Epithelial cell of prostate (primary cell): ENCODE measurements around the gene APELA.
"Not testable (repeated sequence)": the region's sequence is repeated elsewhere in the genome, so short reads cannot be mapped to it uniquely, and the experiment has no call there.

ENCODE experiments used
- DNase-seq: peaks from one replicate; pipeline ENCODE4 v3.0.0-alpha.2; 2011; ENCODE audit warnings: low read depth, low spot score
- H3K27ac ChIP-seq: fragments of 450-650 bp; 2 replicates; pipeline ENCODE4 v1.5.1; 2017; ENCODE audit warnings: mild to moderate bottlenecking

APELA gene, protein sequence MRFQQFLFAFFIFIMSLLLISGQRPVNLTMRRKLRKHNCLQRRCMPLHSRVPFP

GRCh38 chr4:164876700-164877324, at the start of gene APELA:
Gene APELA (plus strand): TSS chr4:164877178. CDS start chr4:164877332, 154 bp downstream.
- no peak within 1 kb of the TSS for H3K27ac ChIP-seq
- DNase-seq: no peak

DNA sequence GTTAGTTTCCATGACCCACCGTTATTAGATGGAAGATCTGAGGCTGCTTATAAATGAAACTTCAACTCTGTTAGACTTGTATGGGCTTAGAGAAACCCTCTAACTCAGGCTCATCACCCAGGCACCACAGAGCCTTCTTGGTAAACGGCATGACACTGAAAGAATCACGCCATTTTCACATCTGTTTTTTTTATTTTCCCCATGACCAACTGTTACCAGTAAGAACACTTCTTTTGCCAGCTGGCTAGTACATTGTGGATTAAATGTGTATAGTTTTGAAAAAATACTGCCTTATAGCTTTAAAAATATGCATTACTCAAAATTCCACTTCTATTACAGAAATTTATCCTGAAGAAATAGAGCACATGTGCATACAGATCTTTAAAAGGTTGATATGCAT, 48.0 kb upstream of the APELA start:
- H3K27ac ChIP-seq: no peak overlapping the region
- DNase-seq: no peak

GRCh38 chr4:164846566-164846965, 30.4 kb upstream of the APELA start:
- H3K27ac ChIP-seq: no peak overlapping the region
- DNase-seq: no peak

GRCh38 chr4:164847016-164847415, 30.0 kb upstream of the APELA start:
- DNase-seq: no peak
- no peak overlapping the region for H3K27ac ChIP-seq

GRCh38 chr4:164847967-164848649, 28.9 kb upstream of the APELA start:
- H3K27ac ChIP-seq: no peak overlapping the region
- no peak for DNase-seq

- no peak for DNase-seq
Observed at GRCh38 chr4:164856396-164856795, 20.6 kb upstream of the APELA start.

DNA sequence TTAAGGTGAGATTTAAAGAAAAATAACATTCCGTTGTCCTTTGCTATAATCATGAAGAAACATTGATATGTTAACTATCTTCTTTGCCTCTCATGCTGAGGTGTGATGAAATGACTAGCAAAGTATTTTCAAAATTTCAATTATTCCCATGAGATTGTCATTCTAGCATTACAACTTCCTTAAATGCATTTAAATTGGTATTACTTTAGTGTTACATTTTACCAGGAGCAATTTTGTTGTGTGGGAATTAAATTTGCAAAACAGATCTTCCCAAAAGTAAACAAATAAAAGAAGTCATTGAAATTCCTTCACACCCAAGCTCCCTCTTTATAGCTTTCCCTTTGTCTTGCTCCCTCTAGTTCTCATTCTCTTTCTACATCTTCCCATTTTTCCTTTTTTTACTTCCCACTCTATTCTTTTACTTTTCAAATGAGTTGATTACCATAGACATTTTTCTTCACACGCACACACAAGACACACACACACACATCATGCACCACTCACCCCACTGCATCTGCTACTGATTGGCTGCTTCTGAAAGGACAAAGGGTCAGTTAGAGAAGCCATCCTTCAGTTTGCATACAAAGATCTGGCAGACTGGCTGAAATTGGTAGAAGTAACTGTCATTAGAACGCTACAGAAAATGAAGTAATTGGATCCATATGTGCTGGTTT, 10.0 kb upstream of the APELA start:
- no peak for DNase-seq
- no peak overlapping the region for H3K27ac ChIP-seq

More at GRCh38 chr4:164856396-164856795, 20.6 kb upstream of the APELA start:
- H3K27ac ChIP-seq: no peak overlapping the region

DNA sequence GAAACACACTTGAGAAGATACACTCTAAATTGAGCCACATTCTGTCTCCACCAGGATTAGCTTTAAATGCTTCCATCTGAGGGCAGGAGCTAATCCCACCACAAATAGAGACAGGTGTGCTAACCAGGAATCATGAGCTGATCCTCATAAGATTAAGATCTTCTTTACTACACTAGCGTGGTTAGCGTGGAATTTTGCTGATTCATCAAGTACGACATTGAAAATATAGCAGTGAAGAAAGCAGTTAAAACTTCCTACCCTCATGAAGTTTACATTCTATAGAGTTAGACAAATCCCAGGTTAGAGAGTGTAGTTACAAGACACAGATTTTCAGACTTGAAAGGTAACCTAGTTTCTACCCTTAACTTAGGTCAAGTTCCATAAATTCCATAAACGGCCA, 5.3 kb upstream of the APELA start:
- H3K27ac ChIP-seq: no peak overlapping the region
- no peak for DNase-seq

DNA sequence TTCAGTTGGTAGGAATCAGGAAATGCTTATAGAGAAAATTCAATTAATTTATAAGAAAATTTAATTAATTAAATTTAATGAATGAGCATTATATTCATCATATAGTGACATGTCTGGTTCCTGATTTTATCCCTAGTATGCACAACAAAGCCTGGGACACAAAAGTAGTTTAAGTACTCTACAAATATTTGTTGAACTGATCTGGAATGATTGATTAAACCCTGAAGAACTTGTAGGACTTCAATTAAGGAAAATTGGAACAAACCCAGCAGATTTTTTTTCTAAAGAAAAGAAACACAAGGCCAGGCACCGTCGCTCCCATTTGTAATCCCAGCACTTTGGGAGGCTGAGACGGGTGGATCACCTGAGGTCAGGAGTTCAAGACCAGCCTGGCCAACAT, 4.5 kb upstream of the APELA start:
- no peak for DNase-seq
- no peak overlapping the region for H3K27ac ChIP-seq

DNA sequence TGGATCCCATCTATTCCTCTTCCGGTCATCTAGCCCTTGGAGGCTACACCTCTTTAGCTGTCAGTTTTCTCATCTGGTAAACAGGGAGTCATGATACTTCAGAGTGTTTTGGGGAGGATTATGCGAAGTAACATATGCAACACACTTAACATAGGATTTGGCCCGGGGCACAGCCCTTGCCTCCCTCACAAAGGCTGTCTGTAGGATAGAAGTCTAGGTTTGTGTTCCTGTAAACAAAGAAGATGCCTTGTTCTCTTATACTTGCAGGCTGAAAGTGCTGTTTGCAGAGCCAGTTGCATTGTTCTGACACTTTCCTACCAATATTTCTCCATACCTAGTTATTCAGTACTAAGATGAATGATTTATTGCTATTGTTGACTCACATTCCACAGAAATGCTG, 2.2 kb upstream of the APELA start:
- no peak overlapping the region for H3K27ac ChIP-seq

DNA sequence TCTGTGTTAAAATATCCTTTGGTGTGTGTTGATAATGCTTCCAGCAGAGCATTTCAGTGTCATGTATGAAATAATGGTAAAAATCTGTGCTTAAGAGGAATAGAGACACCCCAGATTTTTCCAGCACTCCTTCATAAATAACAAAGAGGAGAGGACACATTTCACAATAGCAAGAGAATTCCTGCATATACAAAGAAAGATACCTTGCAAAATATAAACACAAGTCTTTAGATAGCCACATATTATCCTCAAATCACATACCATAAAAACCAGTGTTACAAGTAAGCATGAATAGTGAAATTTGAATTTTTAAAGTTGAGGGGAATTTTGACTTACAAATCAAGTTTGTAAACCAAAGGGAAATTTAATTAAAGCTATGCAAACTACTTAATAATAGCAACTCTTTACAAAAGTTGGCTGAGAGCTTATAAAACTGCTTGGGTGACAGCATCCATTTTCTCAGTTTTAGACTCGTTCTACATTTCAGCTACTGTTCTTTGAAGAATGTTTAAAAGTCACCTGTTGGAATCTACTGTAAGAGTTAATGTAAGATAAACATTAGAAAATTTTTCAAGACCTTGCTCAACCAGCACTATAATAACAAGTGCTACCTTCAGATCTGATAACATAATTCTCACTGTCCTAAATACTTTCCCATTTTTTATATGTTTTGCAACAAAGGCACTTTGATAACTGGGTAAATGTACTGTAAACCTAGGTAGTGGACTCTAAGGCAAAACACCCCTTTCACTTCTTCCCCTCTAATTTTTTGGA, 3.7 kb downstream of the APELA start:
- no peak overlapping the region for H3K27ac ChIP-seq
- no peak for DNase-seq

More for the DNA sequence above, 2.2 kb upstream of the APELA start:
- DNase-seq: peak; percentile 12

- H3K27ac ChIP-seq: no peak overlapping the region
- DNase-seq: no peak
Observed at GRCh38 chr4:164888096-164888715, 11.2 kb downstream of the APELA start.

DNA sequence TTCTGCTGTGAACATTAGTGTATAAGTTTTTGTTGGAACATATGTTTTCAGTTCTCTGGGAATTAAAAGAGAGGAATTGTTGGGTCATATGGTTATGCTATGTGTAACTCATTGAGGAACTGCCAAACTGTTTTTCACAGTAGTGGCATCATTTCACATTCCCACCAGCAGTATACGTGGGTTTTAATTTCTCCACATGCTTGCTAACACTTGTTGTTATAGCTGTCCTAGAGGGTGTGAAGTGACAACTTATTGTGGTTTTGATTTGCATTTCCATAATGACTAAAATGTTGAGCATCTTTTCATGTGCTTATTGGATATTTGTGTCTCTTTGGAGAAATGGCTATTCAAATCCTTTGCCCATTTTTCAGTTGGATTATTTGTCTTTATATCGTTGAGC, 13.7 kb downstream of the APELA start:
- no peak overlapping the region for H3K27ac ChIP-seq
- DNase-seq: no peak

- H3K27ac ChIP-seq: no peak overlapping the region
- no peak for DNase-seq
Observed at GRCh38 chr4:164892018-164892417, 15.0 kb downstream of the APELA start.

DNA sequence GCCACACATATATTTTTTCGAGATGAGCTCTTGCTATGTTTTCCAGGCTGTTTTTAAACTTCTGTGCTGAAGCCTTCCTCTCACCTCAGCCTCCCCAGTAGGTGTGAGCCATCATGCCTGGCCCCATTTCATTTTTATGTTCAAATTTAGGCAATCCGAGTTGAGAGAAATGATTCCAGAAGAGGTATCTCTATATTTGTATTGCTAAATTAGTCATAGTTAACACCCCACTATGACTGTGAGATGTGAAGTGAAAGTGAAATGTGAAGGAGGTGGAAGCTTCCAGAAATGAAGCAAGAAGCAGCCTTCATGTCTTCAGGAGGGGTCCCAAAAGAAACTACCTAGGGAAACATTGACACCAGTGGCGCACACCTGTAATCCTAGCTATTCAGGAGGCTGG, 17.7 kb downstream of the APELA start:
- no peak overlapping the region for H3K27ac ChIP-seq
- no peak for DNase-seq

DNA sequence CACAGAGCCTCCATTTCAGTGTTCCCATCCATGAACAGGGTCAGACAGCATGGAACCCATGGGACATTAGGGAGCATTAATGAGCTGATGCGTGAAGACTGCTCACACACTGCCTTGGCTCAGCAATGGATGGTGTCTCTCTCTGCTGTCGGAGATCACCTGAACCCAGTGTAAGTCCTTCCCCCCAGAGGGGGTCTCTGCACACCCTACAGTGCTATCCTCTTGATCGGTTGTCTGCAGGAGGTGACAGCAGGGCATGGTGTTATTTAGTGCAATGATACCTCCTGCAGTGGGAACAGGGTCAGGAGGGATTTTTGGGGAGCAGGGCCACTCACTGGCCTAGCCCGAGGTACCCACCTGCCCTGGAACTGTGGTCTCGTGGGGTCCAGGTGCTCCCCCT, 25.6 kb downstream of the APELA start:
- no peak overlapping the region for H3K27ac ChIP-seq
- no peak for DNase-seq

GRCh38 chr4:164904336-164904735, 27.4 kb downstream of the APELA start:
- no peak for DNase-seq
- no peak overlapping the region for H3K27ac ChIP-seq

DNA sequence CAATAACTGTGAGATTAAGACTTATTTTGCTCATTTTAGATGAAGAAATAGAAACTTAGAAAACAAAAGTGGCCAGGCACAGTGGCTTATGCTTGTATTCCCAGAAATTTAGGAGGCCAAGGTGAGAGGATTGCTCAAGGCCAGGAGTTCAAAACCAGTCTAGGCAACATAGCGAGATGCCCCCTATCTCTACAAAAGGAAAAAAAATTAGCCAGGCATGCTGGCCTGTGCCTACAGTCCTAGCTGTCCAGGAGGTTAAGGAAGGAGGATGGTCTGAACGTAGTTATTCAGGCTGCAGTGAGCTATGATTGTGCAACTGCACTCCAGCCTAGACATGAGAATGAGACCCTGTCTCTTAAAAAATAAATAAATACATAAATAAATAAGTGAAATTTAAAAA, 28.0 kb downstream of the APELA start:
- no peak overlapping the region for H3K27ac ChIP-seq
- no peak for DNase-seq

GRCh38 chr4:164906368-164906767, 29.4 kb downstream of the APELA start:
- H3K27ac ChIP-seq: no peak overlapping the region
- no peak for DNase-seq

DNA sequence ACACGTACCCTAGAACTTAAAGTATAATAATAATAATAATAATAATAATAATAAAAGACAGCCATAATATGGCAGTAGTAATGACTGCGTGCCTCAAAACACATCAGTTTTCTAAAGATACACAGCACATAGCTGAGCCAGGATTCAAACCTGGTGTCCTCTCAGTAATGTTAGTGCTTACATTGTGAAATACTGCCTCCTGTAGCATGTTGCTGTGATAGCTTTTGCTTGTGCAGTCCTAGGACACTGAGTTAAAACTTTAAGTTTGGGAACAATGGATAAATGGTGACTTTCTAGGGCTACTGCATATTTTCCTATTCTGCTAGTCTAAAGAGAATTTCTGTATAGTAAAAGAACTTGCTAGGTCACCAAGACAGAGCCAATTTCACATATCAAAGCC, 36.5 kb downstream of the APELA start:
- not testable (repeated sequence) for H3K27ac ChIP-seq, DNase-seq
